ENCODE measurements around the gene HES7.
A peak's percentile ranks its signal among the peaks of the same experiment; 100 is the strongest.
"Not testable (repeated sequence)": the region's sequence is repeated elsewhere in the genome, so short reads cannot be mapped to it uniquely, and the experiment has no call there.

Gene HES7

DNA sequence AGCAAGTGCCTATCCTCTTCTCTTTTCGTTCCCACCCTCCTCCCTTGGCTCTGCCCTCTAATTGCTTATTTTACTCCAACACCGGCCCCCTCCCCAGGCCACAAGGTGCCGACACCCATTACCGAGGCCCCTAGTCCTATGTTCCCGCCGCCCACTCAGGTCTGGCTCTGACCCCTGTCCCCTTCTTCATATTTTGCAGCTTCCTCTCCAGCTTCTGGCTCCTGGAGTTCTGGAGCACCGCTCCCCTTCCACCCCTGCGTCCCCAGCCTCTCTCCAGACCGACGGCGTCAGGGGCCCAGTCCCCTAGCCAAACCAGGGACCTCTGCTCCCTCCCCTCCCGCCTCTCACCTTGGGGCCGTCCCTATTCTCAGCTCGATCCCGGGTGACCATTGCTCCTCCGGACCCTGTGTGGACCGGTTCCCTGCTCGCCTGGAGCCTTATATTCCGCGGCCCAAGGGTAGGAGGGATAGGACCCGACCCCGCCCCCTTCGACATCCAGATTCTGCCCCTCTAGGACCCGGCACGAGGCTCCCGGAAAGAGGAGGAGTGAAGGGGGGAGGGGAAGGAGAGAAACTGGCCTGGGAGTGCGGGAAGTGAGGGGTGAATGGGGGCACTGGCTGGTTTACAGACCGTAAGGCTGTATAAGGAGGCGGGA lies at the start of gene HES7:
Gene HES7, minus strand, starts transcription at position 412 of the 655 bp plus-strand sequence. Its CDS starts 22 bp downstream, at position 390.
- peak in 1 of 2 donors; percentile 20 for DNase-seq

DNA sequence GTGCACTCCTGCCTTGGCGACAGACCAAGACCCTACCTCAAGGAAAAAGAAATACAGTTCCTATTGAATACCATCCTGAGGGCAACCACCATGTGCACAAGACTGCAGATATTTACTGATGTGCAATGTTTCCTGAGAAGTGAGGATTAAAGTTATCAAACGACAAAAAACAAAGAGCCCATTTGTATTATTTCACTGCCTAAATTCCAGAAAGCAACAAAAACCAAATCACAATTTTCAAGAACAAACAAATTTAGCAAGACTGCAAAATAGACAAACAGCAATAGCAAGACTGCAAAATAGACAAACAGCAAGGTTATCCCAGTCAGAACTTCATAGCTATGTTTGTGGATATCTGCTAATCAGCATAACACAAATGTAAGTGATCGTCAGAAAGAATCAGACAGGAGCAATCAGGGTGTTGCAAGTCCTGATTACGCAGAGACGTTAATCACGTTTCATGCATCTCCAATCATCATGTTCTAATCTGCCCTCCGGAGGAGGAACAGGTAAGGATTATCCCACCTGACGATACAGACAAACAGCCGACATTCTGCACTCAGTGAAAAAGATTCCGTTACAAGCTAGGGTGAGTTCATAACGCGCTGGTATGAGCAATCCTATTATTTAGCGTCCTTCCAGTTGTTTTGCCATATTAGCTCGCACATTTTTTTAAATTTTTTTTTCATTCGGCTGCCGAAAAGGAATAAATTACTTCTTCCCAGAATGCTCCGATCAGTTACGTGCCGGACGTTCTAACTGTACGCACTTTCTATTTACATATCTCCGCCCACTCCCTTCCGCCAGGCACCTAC lies 49.4 kb upstream of the HES7 start:
- DNase-seq, result peak; percentile 77 to 81

DNA sequence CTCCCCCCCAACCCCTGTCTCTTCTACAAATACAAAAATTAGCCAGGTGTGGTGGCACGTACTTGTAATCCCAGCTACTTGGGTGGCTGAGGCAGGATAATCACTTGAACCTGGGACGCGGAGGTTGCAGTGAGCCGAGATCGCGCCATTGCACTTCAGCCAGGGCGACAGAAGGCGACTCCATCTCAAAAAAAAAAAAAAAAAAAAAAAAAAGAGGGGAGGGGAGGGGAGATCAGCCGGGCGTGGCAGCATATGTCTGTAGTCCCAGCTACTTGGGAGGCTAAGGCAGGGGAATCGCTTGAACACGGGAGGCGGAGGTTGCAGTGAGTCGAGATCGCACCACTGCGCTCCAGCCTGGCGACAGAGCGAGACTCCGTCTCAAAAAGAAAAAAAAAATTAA lies 46.3 kb upstream of the HES7 start:
- not testable (repeated sequence) for DNase-seq

DNA sequence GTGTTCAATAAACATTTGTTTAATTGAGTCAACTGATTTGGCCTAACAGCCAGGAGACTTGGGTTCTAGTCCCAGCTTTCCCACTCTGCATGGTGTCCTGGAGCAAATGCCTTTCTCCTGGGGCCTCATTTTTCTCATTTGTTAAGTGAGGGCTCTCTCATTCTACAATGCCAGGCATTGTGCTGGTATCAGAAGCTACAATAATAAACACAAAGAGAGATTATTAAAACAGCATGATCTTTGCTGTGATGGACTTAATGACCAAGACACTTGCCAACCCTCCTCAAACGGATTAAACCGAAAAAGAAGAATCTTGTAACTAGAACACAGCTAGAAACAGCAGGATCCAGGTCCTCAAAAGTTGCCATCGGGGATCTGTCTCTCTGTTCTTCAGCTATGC lies 43.6 kb upstream of the HES7 start:
- no peak for DNase-seq

DNA sequence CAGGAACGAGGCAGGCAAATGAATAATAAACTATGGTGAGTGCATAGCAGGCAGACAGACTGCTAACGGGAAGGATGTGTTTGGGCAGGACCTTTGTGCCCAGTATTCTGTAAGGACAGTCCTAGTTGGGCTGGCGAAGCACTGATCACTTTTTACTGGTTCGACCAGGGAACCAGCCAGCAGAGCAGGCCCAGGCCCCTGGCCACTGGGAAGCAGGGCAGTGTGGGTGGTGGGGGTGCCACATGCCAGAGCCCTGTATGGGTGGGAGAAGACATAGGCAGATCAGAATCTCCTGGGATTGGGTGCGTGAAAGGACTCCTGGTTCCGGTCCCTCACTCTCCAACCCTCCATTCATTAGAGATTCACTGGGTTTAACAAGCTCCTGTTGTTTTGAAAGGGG lies 42.8 kb upstream of the HES7 start:
- no peak for DNase-seq

DNA sequence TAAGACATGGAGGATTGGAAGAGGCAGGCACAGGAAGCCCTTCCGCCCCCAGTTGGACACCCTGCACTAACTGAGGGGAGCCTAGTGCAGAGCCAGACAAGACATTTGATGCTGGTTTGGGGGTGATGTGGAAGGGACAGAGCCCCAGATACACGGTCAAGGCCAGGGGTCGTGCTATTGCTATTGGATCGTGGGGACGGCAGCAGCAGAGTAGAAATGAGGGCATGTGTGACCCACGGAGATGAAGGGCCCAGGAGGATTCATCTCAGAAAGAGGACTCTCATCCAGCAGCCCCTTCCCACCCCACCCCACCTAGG lies 40.9 kb upstream of the HES7 start:
- peak in 1 of 2 donors; percentile 18 for DNase-seq

DNA sequence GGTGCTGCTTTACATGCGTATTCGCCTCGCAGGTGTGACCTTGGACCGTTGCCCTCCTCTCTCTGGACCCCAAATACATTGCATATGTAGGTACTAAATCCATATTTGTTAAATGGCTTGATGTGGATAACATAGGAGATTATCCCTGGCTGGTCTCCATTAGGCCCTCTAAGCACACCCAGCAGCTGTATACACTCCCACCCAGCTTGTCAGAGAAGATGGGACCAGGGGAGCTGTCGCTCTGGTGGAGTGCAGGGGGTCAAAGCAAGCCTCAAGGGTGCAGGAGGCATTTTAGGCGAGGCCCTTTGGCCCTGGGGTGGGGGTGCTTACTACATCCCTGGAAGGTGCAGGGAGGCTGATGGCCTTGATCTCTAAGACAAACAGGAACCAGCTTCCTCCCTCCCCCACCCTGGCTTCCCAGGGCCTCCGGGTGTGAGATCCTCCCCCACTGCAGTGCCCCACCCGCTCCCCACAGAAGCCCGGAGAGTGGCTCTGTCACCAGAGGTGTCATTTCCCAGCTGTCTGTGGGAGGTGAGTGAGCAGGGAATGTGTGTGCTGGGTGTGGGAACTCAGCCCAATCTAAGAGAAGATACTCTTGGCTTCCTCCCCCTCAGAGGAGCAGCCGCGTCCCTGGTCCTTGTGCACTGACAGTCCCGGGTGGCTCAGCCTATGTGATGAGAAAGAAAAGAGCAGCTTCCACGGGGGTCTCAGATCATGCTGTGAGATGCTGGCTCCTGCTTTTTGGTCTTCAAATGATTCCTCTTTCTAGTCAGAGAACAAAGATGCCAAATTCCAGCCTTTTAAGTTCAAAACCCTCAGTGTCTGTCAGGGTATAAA lies 40.3 kb upstream of the HES7 start:
- peak; percentile 78 to 80 for DNase-seq

DNA sequence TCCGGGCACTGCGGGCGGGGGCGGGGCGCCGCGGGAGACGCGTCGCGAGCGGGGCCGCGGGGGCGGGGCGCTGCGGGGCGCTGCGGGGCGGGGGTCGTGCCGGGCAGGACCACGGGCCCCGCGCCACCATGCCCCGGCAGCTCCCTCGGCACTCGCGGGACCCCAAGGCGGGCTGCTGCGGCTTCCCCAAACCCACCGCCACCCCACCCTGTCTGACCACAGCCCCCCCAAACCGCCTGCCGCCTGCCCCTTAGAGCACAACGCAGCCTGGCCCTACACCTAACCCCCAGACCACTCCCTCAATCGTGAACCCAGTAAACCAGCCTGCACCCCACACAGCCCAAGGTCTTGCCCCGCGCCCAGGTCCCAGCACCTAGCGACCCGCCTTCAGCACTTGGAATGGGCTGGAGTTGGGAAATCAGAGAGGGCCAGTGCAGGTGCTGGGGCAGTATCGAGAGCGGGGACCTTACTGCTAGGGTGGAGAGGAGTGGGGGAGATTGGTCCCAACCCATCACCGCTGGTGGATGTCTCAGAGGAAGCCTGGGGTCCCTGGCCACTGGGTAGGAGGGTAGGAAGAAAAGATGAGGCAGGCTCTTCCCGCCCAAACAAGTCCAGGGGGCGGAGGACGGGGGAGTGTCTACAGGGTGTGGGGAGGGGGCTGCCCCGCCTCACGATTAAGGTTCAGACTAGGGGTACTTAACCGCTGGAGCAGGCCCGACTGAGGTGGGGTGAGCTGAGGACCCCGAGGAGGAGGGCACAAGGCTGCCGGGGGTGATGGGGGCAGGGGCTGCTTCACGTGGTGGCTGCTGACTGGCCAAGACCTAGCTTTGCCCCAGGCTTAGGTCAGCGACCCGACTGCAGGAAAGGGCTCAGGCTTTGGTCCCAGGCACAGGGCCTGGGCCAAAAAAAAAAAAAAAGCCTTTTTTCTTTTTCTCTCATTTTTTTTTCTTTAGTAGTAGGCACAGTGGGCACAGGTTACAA lies 39.4 kb upstream of the HES7 start:
- peak in 1 of 2 donors; percentile 34 for DNase-seq

DNA sequence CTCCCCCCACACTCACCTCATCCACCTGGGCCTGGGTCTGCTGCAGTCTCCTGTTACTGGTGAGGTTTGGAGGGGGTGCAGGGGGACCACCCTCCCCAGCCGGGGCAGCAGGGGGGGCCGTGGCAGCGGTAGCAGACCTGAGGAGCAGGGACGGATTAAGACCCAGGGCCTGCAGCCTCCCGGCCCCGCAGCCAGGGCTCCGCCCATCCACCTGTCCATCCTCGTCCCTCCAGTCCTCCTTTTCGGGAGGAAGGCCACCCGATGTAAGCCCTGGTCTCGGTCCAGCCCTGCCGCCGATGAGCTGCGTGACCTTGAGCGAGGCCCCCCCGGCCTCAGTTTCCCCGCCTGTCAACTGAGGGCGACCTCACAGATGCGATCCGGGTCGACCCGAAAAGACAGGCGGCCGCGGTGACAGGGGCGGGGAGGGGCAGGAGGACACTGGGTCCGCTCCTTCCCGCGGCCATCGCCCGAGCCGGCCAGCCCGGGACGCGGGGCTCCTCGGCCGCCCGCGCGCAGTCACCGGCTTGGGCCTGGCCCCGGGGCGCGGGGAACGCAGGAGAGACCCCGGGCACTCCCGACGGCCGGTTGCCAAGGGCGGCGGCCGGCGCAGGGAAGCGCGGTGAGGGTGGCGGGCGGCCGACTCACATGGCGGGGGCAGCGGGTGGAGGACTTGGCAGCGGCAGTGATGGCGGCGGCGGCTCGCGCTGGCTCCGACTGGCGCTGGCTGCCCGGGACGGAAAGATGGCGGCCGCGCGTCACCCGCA lies 38.5 kb upstream of the HES7 start, which contains the start of gene VAMP2:
Gene VAMP2, minus strand, starts transcription at position 716 of the 764 bp plus-strand sequence. Its CDS starts 69 bp downstream, at position 647.
- DNase-seq, result peak; percentile 83 to 85

DNA sequence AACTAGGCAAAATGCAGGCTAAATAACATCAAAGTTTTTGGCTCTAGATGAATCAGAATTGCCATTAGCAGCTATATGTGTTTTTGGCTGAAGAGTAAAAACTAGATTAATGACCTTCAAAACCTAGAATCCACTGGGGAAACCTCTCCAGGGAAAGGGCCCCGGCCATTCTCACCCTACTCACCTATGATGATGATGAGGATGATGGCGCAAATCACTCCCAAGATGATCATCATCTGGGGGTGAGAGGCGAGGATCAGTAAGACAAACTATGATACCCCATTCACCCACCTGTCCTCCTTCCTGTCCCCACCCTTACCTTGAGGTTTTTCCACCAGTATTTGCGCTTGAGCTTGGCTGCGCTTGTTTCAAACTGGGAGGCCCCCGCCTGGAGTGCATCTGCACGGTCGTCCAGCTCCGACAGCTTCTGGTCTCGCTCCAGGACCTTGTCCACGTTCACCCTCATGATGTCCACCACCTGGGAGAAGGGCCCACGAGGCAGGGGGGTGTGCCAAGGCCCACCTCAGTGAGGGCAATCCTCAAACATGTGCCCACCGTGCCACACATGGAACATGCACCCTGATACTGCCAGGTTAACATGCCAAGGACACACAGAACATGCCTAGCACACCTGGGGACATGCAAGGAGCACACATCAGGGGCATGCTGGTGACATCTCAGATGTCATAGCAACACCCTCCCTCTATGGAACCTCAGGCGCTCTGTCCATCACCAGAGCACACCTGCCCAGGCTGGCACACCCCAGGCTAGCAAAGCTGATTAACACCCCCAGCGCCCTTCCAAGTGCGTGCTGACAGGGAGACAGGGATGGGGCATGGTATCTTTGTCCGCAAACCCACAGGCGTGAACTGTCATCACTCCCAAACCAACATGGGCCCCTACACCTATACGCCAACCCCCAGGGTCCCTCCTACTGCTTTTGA lies 37.7 kb upstream of the HES7 start:
- DNase-seq, result peak in 1 of 2 donors; percentile 36

DNA sequence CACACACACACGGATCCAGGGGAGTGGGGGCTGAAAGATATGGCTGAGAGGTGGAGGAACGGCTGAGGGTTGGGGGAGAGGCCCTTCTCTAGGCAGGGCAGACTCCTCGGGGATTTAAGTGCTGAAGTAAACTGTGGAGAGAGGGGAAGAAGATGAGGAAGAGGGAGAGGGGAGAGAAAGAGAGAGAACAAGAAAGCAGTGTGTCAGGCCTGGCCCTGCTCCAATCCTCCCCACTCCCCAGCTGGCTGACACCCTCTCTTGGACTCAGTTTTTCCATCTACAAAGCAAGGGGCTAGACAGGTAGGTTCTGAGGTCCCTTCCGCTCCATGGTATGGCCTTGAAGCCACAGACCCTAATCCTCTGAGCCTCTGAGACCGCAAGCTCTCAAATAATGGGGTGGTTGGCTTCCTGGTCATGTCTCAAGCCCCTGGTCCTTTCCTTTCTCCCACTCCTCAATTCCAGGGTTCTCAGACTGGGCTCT lies 36.9 kb upstream of the HES7 start:
- DNase-seq, result no peak

DNA sequence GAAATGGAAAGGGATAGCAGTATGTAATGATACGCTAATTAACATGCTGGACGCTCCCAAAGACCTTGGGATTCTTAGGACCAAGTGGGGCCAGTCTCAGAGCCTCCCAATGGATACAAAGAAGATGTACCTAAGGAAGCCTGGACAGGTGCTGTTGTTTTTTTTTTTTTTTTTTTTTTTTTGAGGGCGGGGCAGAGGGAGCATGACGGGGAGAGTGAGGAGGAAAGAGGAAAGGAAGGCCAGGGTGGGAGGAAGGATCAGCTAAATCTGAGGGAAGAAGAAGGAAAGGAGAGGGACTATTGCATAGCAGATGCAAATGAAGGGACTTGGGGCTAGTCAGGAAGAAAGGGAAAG lies 36.3 kb upstream of the HES7 start:
- no peak for DNase-seq

DNA sequence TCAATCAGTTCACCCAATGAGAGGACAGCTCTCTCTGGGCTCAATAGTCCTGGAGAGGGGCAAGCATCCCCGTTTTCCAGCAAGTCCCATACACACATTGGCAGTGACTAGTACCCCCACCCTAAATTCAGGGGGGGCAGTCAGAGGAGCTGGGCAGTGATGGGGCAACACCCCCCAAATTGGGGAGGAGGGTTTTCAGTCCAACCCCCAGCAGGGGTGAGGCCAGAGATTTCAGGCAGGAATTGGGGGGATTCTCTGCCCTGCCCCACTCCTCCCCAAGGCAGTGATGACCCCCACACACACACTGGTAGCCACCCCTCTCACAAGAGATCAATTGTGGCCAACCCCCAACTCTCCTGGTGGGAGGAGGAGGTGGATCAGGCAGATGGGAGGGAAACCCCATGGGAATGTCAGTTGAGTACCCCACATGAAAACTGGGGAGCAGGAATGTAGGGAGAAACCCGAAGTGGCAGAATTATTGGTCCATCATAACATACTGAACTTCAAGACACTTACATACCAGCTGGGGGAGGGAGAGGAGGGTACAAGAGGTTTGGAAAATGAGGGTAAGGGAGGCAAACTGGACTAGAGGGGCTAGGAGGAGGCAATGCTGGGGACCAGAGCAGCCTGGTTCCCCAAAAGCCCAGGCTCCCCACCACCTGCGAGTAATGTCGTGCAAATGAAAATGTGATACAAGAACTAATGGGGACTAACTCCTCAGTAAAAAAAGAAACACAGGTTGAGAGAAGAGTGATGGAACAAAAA lies 35.7 kb upstream of the HES7 start:
- DNase-seq, result no peak

DNA sequence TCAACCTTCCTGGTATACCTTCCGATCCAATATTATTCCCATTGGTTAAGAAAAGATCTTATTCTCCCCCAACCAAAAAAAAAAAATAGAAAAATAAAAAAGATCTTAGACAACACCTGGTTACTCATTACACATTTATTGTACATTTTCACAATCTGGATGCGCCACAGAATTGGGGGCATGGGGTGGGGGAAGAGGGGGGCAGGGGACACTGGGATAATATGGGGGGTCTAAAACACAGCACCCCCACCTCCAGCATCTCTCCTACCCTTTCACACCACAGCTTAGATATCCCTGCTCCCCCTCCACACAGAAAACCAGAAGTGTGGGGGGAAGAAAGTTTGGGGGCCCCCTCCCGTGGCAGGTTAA lies 35.1 kb upstream of the HES7 start:
- DNase-seq, result no peak

DNA sequence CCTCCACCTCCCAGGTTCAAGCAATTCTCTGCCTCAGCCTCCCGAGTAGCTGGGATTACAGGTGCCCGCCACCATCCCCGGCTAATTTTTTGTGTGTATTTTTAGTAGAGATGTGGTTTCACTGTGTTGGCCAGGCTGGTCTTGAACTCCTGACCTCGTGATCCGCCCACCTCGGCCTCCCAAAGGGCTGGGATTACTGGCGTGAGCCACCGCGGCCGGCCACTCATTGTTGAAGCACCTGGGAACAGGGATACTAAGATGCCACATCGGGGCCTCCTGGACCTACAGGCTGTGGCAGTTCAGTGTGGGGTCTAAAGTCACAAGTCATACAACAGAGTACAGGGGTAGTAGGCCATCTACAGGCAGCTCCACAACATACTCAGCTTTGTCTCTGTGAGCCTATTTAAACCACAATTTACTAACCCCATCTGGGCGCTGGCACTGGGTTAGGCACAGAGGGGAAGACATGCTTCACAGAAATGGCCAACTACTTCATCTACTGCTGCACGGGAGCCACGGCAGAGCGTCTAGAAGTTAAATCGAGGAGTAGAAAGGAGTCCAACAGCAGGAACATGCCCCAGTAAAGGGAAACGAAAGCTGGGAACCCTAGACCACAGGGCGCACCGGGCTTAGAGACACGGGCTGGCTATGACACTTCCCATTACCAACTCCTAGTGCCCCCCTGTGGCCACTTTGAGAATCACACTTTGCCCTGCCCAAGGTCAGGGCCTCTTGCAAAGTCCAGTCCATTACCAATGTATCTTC lies 34.5 kb upstream of the HES7 start:
- peak; percentile 93 to 94 for DNase-seq

DNA sequence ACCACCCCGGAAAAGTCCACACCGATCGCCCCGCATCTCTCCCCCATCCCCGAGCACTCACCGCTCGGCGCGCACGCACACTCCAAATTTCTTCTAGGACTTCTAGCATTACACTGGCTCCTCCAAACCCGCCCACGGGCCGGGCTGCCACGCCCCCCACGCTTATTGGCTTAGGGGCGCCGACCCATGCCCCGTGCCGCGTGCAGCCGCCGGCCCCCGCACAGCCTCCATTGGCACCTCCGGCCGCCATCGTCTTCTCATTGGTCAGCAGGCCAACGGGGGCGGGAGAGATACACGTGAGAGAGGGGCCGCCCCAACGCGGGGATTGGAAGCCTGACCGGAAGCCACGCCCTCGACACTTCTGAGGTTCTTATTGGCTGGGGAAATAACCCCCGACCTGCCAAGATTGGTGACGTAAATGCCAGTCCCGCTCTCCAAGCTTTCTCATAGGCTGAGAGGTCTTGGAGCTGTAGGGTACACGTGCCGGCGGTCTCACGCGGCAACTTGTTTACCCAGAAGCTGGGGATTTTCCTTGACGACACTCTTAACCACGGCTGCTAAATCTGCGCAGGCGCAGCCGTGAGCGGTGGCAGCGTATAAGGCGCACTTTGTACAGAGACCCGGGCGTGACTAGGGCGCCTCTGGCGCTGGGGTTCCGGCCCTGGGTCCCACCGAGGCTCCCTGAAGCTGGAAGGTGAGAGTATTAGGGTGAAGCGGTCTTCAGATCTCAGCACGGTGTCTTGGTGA lies 32.5 kb upstream of the HES7 start:
- DNase-seq, result peak; percentile 100

DNA sequence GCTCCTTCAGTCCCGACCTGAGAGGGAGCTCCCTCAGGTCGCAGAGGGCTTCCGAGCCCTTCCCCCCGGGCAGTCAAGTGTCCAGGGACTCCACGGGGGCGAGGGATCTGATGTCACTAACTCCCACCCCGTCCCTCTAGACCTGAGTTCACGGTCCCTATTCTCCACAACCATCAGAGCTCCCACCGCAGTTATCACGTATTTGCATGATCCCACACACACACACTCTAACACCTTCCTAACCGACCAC lies 32.0 kb upstream of the HES7 start:
- DNase-seq, result no peak
